Measurements from ENCODE around the gene CD36. TPM values are rescaled to one million over a fixed set of nuclear protein-coding genes. Genes with fewer than 3 reads are reported as not detected.

Gene CD36
- total and polyA plus RNA-seq, 2 of the 8 experiments (the other 6 are each of a cell fraction or from before 2014, with no cell fraction given), result 0.33 to 0.60 TPM

- FAIRE-seq, result no peak
- H3K56ac ChIP-seq (replicated peaks; ENCODE audit: insufficient read length, low read depth, low read length), result no peak overlapping the region
- POLR2A ChIA-PET (ENCODE audit: partially characterized antibody), result no interaction called here
Observed at GRCh38 chr7:80593869-80594586, 44.4 kb upstream of the CD36 start.

More at GRCh38 chr7:80593869-80594586, 44.4 kb upstream of the CD36 start:
- Histone ChIP-seq H3K14ac (ENCODE audit: insufficient read length) (no peak overlapping the region), H3K4me2 (ENCODE audit: insufficient read depth in 1 of 2, low read depth in 2 of 2, low read length in 2 of 2) (no peak overlapping the region), H3K36me3 (ENCODE audit: control insufficient read depth in 2 of 4, insufficient read depth in 4 of 4, low read length in 3 of 4) (no peaks in the 10 kb centered on the region), H4K8ac (ENCODE audit: extremely low read depth, insufficient read depth, low read length) (no peak overlapping the region), H2BK5ac (ENCODE audit: low read depth, low read length) (no peak overlapping the region), H3K23me2 (ENCODE audit: low read depth, low read length) (no peaks in the 10 kb centered on the region), H4K20me1 (replicated peaks in 1 of 2; ENCODE audit: control insufficient read depth in 1 of 2, insufficient read depth in 2 of 2, low read length in 2 of 2) (no peaks in the 10 kb centered on the region), H2BK20ac (ENCODE audit: low read length) (no peak overlapping the region), H2BK120ac (replicated peaks; ENCODE audit: low read depth, low read length) (no peak overlapping the region), H3K4me3 (ENCODE audit: extremely low read depth in 1 of 4, insufficient read depth in 2 of 4, low read depth in 3 of 4, low read length in 4 of 4) (no peak overlapping the region), H2AFZ (ENCODE audit: low read length) (no peak overlapping the region), H2BK12ac (ENCODE audit: low read depth, low read length) (no peak overlapping the region), H2AK5ac (ENCODE audit: low read depth, low read length) (no peak overlapping the region), H2BK15ac (ENCODE audit: low read length) (no peak overlapping the region), H3K23ac (ENCODE audit: insufficient read length) (no peak overlapping the region), H3K4me1 (replicated peaks in 1 of 4; ENCODE audit: control insufficient read depth in 3 of 4, insufficient read depth in 4 of 4, low read length in 3 of 4) (no peaks in the 10 kb centered on the region), H4K91ac (replicated peaks; ENCODE audit: insufficient read length, low read length) (no peak overlapping the region), H3K27ac (ENCODE audit: low read depth, low read length) (no peak overlapping the region), H3K4ac (replicated peaks; ENCODE audit: insufficient read length, low read depth, low read length) (no peak overlapping the region), H4K5ac (ENCODE audit: insufficient read length, low read depth, low read length) (no peak overlapping the region), H3K9me3 (ENCODE audit: insufficient read depth in 2 of 2, low read depth in 1 of 2, low read length in 1 of 2) (no peaks in the 10 kb centered on the region), H3K79me1 (ENCODE audit: low read depth, low read length) (no peaks in the 10 kb centered on the region), H3K79me2 (ENCODE audit: control insufficient read depth in 1 of 2, insufficient read depth in 2 of 2, low read length in 2 of 2) (no peaks in the 10 kb centered on the region), H3K18ac (ENCODE audit: extremely low read depth, low read length) (no peak overlapping the region), H3K27me3 (replicated peaks in 1 of 4; ENCODE audit: control insufficient read depth in 3 of 4, extremely low read depth in 1 of 4, insufficient read depth in 3 of 4, low read length in 3 of 4) (no peaks in the 10 kb centered on the region), H3K9ac (replicated peaks in 1 of 4; ENCODE audit: extremely low read depth in 1 of 4, low read depth in 3 of 4, low read length in 3 of 4) (no peak overlapping the region)
- DNase-seq (ENCODE audit: low read depth in 1 of 2, low spot score in 2 of 2), result no peak
- TF ChIP-seq SUZ12 (IDR thresholded peaks at IDR 0.05; ENCODE audit: low read length) (no peak), CEBPB (IDR thresholded peaks at IDR 0.05; ENCODE audit: low read depth, low read length) (no peak), GABPA (IDR thresholded peaks at IDR 0.05; ENCODE audit: borderline replicate concordance, insufficient read depth, low read length) (no peak), EP300 (IDR thresholded peaks at IDR 0.05; ENCODE audit: borderline replicate concordance in 1 of 2, low read depth in 2 of 2, low read length in 2 of 2) (no peak), SIRT6 (IDR thresholded peaks at IDR 0.05; ENCODE audit: low read length) (no peak), RNF2 (IDR thresholded peaks at IDR 0.05; ENCODE audit: borderline replicate concordance, low read depth, low read length, missing control alignments, poor library complexity, severe bottlenecking) (no peak)
- CTCF ChIA-PET (ENCODE audit: partially characterized antibody), result no interaction called here
- 89% methylated on average over 7 of the region's 7 CpGs; no CpG with 5 or more reads in 1 of the 2 experiments for WGBS, 2 experiments (ENCODE audit: extremely low coverage in 1 of 2, insufficient coverage in 1 of 2, insufficient read length in 1 of 2, insufficient replicate concordance in 2 of 2, low coverage in 1 of 2, low lambda C conversion rate in 2 of 2, missing lambda C conversion rate in 1 of 2)

All from H1 (cell line).